GM18909 (cell line): ENCODE data around the gene C10orf71.

Experiments used
- ATAC-seq: cut with Tn5 transposase; IDR thresholded peaks from one replicate; pipeline ENCODE4 v1.9.1; 2021; ENCODE audit warnings: mild to moderate bottlenecking; ENCODE audit not compliant: unreplicated experiment, poor library complexity

Gene C10orf71

DNA sequence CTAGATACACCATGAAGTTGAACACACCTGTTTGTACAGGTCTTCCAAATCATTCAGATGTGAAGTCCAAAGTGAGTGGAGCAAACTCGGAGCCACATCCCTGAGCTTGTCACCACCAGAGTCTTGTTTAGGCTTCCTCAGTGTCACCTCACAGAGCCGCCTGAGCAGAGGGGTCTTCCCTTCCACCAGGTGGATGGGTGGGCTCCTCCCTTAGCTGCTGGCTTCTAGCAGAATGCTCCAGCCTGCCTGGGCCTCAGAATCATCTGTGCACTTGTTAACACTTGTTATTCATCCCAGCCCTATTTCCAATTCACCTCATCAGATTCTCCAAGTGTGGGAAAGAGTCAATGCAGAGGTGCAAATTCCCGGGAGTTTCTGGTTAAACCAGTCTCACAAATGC is 32.5 kb downstream of the C10orf71 start:
- ATAC-seq = no peak

DNA sequence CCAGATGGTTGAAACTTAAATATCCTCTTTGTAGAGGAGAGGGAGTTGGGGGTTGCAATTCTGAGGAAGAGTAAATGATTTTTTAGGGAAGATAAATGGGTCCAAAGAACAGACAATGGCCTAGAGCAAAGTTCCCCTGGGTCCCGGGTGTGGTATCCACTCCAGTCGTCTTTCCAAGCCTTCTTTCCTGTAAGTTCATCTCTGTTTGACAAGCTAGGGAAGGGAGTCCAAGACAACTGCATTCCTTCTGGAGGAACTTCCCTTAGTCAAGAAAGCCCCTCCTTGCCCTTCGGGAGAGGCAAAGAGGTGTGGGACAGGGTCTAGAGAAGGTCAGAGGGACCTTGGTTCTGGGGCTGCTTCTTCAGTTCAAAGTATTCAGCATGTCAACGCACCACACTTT is 33.4 kb downstream of the C10orf71 start:
- no peak for ATAC-seq

DNA sequence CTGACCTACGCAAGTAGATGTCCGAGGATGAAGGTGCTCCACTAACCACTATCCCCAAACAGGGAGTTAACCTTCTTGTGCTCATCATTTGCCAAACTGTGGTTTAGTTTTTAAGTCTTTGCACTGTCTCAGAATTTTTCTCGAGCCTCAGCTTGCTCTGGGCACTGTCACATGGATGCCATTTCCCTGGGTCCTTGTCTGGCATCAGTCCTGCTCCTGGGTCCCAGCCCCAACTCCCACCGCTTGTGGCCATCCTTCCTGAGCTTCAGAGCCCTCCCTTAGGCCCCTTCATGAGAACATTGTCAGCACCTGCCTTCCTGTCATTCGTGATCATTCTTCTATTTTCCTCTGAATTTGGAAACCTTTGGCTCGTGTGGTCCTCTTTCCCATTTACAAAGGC is 33.8 kb downstream of the C10orf71 start:
- ATAC-seq = no peak

DNA sequence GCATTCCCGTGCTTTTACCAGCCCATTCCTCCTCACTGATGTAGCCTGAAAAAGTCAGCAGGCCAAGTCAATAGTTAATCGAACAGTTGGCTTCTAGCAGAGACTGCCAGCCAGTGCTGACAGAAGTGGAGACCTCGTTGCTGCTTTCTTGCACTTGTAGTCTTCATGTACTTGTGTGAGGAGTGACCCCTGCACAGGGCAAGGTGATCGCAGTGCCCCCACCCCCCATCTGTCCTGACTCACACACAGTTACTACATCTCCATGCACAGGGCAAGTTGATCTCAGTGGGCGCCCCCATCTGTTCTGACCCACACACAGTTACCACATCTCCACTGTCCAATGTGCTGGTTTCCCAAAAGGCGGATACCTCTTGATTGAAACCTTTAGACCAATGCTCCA is 34.2 kb downstream of the C10orf71 start:
- ATAC-seq = no peak

DNA sequence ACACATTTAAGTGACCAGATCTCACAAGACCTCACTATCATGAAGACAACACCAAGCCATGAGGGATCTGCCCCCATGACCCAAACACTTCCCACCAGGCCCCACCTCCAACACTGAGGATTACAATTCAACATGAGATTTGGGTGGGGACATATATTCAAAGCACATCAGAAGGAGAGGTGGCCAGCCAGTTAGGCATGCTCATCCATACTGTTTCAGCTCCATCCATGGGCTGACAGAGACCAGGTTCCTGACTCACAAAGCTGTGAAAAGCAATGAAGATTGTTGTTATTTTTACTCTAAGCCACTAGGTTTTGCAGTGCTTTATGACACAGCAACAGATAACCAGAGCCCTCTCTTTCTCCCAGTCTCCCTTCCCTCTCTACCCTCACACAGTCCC is 36.0 kb downstream of the C10orf71 start:
- no peak for ATAC-seq

DNA sequence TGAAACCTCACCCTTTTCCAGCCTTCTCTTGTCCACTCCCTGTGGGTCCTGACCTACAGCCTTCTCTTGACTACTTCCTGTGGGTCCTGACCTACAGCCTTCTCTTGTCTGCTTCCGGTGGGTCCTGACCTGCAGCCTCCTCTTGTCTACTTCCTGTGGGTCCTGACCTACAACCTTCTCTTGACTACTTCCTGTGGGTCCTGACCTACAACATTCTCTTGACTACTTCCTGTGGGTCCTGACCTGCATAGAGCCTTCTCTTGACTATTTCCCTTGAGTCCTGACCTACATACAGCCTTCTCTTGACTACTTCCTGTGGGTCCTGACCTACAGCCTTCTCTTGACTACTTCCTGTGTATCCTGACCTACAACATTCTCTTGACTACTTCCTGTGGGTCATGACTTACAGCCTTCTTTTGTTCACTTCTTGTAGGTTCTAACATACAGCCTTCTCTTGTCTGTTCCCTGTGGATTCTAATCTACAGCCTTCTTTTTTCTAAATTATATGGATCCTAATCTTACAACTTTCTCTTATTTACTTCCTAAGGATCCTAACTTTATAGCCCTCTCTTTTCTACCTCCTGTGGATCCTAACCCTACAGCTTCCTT is 36.5 kb downstream of the C10orf71 start:
- ATAC-seq = no peak

DNA sequence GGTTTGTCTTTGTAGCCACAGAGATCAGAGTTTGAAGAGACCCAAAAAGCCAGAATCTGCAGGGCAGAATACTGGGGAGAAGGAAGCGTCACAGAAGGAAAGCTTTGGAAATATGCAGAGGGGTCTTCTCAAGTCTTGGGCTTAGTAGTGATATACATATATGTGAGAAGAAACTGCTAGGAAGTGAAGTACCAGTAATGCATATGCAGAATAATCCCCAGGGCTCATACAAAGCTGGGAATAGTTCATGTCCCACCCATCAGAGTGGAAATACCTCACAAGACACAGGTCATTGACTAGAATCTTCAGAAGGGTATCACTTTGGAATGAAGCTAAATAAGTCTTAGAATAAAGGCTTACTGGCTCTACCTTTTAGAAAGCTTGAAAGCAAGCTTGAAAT is 39.6 kb downstream of the C10orf71 start:
- ATAC-seq = no peak

DNA sequence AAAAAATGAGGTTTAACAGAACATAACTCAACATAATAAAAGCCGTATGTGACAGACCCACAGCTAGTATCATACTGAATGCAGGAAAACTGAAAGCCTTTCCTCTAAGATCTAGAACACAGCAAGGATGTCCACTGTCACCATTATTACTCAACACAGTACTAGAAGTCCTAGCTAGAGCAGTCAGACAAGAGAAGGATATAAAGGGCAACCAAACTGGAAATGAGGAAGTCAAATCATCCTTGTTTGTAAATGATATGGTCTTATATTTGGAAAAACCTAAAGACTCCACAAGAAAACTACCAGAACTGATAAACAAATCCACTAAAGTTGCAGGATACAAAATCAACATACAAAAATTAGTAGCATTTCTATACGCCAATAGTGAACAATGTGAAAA is 45.9 kb downstream of the C10orf71 start:
- ATAC-seq = no peak

DNA sequence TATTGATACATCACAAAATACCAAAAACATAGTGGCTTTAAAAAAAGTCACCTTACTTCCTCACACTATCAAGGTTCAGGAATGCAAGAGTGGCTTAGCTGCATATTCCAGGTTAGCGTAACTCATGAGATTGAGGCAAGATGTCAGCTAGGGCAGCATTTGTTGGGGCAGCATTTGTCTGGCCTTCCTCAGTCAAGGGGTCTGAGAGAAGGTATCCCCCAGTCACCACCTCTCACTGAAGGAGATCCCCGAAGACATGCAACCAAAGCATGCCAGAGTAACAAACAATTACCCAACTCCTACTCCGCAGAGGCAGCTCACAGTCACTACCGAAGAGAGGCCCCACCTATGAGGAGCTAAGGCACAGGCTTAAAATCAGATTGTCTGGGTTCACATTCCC is 48.4 kb downstream of the C10orf71 start:
- no peak for ATAC-seq

DNA sequence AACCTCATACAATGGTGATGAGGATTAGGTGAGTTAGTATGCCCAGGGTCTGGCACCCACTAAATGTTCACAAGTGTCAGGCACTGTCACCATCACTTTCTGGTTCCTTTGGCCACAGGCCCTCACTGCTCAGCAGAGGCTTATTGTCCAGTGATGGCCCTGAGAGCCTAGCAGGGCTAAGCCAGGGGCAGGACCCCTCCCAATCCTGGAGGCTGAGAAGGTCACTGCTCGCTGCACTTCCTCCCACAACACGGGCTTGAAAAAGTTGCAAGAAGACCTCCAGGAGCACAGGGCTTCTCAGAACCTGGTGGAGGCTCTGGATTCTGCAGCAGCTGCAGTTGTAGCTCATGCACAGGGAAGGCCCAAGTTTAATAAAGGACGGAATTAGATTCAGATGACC is 48.9 kb downstream of the C10orf71 start:
- ATAC-seq = no peak

DNA sequence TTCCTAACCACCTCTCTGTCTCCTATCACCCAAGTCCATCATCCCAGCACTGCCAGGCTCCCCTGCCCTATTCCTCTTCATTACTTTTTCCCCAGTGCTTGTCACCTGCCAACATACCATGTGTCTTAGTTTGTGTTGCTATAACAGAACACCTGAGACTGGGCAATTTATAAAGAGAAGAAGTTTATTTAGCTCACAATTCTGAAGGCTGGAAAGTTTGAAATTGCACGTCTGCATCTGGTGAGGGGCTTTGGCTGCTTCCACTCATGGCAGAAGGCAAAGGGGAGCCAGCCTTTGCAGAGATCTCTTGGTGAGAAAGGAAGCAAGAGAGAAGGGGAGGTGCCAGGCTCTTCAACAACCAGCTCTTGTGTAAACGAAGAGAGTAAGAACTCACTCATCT is 49.6 kb downstream of the C10orf71 start:
- ATAC-seq = no peak

DNA sequence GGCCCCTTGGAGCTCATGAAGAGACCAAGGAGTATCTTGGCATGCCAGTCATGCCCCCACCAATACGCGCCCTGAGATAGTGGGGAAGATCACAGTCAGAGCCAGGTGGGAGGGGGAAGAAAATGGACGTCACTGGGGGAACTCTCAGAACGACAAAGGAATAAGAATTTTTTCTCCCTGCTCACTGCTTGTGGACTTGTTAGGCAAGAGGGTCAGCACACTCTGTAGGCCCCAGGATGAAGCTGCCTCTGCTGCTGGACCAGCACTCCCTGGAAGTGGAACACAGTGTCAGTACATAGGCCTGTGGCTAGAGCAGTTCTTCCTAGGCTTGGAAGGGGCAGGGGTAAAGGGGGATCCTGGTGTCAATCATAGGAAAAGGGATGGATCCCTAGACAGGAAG is 50.4 kb downstream of the C10orf71 start:
- ATAC-seq = no peak

DNA sequence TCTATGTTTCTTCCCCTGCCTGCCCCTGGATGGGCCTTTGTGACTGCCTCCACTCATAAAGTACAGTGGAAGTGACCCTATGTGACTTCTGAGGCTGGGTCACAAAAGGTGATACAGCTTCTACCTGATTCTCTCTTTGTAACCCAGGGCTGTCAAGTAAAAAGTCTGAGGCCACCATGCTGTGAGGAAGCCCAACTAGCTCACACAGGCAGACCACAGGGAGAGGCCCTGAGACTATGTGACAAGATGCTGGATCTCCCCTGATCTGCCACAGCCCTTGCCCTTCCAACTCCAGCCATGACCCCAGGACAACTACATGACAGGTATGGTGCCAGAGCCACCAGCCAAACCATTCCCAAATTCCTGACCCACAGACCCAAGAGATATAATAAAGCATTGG is 51.2 kb downstream of the C10orf71 start:
- no peak for ATAC-seq

DNA sequence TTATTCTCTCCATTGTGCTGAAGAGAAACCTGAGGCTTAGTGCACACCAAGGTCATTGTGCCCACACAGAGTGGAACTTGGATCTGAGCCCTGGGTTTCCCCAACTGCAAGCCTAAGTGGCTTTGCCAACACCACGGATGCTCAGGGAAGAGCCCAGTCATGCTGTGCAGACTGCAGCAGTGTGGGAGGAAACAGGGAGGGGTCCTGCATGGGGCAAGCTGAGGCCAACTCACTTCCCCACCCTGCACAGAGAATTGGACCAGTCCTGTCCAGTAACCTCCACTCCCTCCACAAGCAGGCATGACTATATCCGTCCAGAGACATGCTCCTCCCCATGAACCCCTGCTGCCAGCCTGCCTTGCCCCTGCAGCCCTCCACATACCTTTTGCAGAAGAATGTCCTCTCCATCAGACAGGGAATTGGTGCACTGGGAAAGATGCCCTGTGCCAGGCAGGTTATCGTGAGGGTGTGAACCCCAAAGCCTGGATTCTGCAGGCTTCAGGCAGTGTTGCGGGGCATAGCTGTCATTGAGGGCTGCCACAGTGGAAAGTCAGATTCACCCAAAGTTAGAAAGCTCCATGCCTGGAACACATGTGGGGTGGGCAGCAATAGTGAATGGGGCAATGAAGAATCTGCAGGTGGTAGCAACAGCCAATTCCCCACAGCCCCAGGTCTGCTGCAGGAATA is 52.0 kb downstream of the C10orf71 start:
- ATAC-seq = no peak

DNA sequence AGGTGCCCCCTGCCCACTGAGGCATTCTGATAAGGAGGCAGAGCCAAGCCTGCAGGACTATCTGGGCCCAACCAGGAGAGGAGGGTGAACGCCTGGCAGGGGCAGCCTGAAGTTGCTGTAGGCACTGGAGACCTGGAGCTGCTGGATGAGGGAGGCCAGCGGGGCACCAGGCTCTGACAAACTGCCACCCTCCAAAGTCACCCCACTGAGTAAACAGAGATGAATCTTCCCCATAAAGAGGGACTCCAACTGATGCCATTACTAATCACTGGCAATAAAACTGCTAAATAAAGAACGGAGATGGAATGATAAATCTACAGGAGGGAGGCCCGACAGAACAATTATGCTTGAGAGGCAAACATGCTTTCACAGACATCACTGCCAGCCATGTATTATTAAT is 52.7 kb downstream of the C10orf71 start:
- no peak for ATAC-seq

DNA sequence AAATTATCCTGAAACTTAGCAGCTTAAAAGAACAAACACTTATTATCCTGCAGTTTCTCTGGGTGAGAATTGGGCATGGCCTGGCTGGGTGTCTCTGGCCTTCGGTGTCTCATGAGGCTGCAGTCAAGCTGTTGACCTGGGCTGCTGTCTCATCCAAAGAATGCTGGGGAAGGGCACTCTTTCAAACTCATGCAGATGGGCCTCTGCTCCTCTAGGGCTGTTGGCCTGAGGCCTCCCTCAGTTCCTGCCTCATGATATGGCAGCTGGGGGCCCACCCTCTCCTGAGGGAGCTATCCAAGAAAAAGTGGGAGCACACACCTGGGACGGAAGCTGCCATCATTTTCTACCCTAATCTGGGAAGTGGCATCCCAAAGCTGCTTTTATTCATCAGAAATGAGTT is 53.4 kb downstream of the C10orf71 start:
- ATAC-seq = no peak

DNA sequence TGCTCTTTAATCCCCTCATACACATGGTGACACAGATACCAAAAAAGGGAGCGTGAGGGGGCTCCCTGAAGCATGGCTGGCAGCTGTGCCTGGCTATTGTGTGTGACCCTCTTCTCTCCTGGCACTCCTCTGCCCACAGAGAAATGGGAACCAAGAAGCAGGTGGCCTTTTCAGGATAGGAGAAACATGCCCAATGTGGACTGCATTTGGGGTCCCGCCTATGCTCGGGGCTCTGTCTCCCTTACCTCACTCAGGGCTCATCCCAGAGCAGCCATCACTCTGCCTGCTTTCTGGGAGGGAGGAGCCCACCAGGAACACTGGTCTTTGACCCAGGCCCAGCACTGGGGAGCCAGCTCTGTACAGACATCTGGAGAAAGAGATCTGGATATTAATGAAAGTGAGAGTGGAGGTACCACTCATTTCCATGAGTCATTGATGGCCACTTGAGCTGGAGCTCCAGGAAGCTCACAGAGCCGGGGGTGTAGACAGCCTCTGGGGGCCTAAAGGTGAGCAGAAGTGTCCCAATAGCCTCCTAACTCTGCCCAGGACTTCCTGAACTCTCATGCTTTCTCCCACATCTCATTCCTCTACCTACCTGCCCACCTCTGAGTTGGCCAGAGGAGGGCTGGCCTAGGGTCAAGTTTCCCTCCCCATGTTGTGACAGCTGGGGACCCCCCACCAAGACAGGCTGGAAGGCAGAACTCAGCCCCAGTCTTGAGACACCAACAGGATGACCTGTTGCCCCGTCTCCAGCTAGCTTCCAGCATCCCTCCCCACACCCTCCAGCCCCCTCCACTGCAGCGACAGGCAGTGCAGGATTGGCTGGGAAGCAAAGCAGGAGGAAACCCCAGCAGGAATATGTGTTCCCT is 54.3 kb downstream of the C10orf71 start:
- ATAC-seq = no peak

DNA sequence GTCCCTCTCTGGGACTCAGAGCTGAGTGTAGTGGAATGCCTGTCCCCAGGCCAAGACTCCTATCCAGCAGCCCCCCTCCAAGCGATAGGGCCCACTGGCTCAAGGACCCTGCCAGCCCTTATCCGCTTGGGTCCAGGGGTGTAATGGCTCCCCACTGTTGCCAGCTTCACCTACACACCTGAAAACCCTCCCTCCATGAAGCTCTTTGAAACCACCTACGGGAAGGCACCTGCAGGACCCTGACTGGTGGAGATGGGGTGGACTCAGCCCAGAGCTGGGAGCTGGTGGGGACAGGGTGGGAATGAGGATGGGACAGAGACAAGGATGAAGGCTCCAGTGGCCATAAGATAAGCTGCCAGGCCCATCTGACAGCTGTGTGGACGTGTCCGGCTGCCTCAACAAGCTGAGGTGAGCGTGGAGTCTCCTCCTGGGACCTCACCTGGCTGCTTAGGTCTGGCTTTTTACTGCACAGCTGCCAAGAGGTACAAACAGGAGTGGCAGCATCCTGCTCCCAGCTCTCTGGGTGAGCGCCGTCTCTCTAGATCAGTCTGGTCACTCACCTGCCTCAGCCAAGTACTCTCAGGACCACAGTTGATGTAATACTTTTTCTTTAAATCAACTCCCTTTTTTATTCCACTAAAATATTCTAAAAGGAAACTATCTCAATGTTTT is 55.1 kb downstream of the C10orf71 start:
- ATAC-seq = no peak

DNA sequence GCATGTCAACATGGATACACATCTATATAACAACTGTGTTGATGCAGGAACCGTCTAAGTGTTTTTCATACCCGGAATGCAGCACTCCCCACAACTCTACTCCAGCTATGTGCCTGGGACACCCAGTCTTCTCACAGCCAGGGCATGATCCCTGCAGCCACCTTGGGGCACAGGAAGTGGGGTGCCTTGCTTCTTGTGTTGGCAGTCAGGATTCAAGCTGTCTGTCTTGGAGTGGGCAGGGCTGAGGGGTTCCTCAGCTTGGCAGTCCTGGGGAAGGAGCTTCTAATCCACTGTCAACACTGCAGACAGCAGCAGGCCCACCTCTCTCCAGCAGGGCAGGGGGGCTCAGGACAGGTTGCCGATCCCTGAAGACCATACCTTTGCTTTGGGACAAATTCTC is 55.6 kb downstream of the C10orf71 start:
- no peak for ATAC-seq

DNA sequence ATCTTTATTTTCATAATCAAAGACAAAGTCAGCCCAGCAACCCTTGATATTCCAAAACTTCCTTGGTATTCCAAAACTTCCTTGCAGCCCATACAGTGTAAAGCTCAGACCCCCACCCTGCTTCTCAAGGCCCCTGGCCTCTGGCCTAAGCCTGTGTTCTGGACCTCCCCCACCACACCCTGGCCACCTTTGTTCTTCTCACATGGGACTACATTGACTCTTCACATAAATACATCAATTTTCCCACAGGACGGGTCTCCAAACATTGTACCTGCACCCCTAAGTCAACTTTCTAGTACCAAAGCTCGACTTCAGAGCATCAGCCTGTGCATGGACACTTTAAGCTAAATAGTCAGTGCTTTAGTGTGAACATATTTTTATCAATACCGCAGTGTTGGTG is 56.3 kb downstream of the C10orf71 start:
- ATAC-seq = no peak

DNA sequence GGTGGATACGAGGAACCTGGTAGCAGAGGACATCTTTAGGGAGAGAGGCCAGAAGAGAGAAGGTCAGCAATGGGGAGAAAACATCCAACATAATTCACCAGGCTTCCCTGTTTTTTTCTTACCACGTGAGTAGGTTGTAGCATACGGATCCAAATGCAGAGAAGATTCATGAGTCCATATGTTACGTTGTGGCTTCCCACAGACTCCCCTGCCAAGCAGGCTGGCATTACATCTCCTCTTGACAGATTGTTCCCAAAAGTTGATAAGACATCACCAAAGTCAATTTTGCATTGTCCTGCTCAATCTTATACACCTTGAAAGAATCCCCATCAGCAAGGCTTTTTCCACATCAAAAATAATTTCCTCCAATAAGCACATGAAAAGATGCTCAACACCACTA is 57.2 kb downstream of the C10orf71 start:
- no peak for ATAC-seq
